SU-DHL-6 (cell line): ENCODE data around the gene ZNF302.

Experiments
- CTCF ChIP-seq: fragments of 200-600 bp; sonication (generic); IDR thresholded peaks from one replicate; pipeline ENCODE4 v1.5.1; 2017; ENCODE audit warnings: antibody characterized with exemption, mild to moderate bottlenecking, low read length, moderate library complexity; ENCODE audit not compliant: insufficient read depth, poor library complexity, severe bottlenecking
- EZH2phosphoT487 ChIP-seq: fragments of 200-600 bp; sonication (generic), shearing (Covaris generic); conservative IDR thresholded peaks from 2 replicates; pipeline ENCODE4 v1.6.1; 2018; ENCODE audit warnings: mild to moderate bottlenecking, antibody characterized with exemption, low read length, moderate library complexity, mixed read lengths

- TF ChIP-seq CTCF (no peak), EZH2phosphoT487 (no peak)
Measured at GRCh38 chr19:34678085-34678412, 571 bp downstream of the ZNF302 start.
